Measurements from ENCODE around the gene FAM25G.

Gene FAM25G

GRCh38 chr10:47438857-47439474, 52.5 kb downstream of the FAM25G start:
- no peak overlapping the region for H3K4me3 ChIP-seq (ENCODE audit: low read depth, low read length)
- peak; percentile 28 for DNase-seq (ENCODE audit: low read depth)
- peak; percentile 30 for TF ChIP-seq CTCF (IDR thresholded peaks at IDR 0.05; ENCODE audit: insufficient read depth, low read depth, low read length, missing control alignments)

Data from GM12865 (cell line).